Hepatic stellate cell (primary cell): ENCODE results near the gene SLC4A3.

Experiments
- DNase-seq: peaks from one replicate; pipeline ENCODE4 v3.0.0; 2011; ENCODE audit warnings: low spot score

The SLC4A3 gene

GRCh38 chr2:219633276-219634065, 6.0 kb downstream of the SLC4A3 start:
- no peak for DNase-seq

- DNase-seq, result peak; percentile 16
These were observed 6.9 kb downstream of the SLC4A3 start for GRCh38 chr2:219634171-219634940.

GRCh38 chr2:219634951-219635751, 7.7 kb downstream of the SLC4A3 start:
- peak; percentile 7 for DNase-seq

- DNase-seq, result peak; percentile 8
These were observed 8.9 kb downstream of the SLC4A3 start for GRCh38 chr2:219636144-219636915.

- peak; percentile 4 for DNase-seq
These were observed 9.8 kb downstream of the SLC4A3 start for GRCh38 chr2:219636941-219637841.

- DNase-seq, result no peak
These were observed 10.4 kb downstream of the SLC4A3 start for GRCh38 chr2:219637842-219638185.

- DNase-seq, result peak; percentile 33
These were observed 11.0 kb downstream of the SLC4A3 start for GRCh38 chr2:219638217-219638947.

- DNase-seq, result peak; percentile 24
These were observed 11.7 kb downstream of the SLC4A3 start for GRCh38 chr2:219638948-219639755.

- peak; percentile 15 for DNase-seq
These were observed 14.1 kb downstream of the SLC4A3 start for GRCh38 chr2:219641390-219642068.

GRCh38 chr2:219642069-219642454, 14.6 kb downstream of the SLC4A3 start:
- DNase-seq, result peak; percentile 25

GRCh38 chr2:219642465-219643083, 15.1 kb downstream of the SLC4A3 start:
- peak; percentile 95 for DNase-seq

- no peak for DNase-seq
These were observed 15.6 kb downstream of the SLC4A3 start for GRCh38 chr2:219643084-219643473.

- DNase-seq, result no peak
These were observed 16.5 kb downstream of the SLC4A3 start for GRCh38 chr2:219643788-219644398.

GRCh38 chr2:219644801-219645480, 17.5 kb downstream of the SLC4A3 start:
- DNase-seq, result peak; percentile 9

- DNase-seq, result peak; percentile 83
These were observed 18.4 kb downstream of the SLC4A3 start for GRCh38 chr2:219645631-219646527.

- no peak for DNase-seq
These were observed 20.7 kb downstream of the SLC4A3 start for GRCh38 chr2:219648176-219648575.
